PFSK-1 (cell line): ENCODE measurements around the gene STAMBPL1.

Experiments
- FOXP2 ChIP-seq: optimal IDR thresholded peaks from 2 replicates; pipeline ENCODE3; 2011; ENCODE audit warnings: borderline replicate concordance, control low read depth, inconsistent platforms; ENCODE audit not compliant: insufficient read depth; ENCODE audit errors: extremely low read length, extremely low read depth
- POLR2AphosphoS5 ChIP-seq: IDR thresholded peaks from 2 replicates; pipeline ENCODE4 v1.6.1; 2012; ENCODE audit warnings: low read depth, mild to moderate bottlenecking, control low read depth, low read length, moderate library complexity
- SIN3A ChIP-seq: IDR thresholded peaks from 2 replicates; pipeline ENCODE4 v1.6.1; 2012; ENCODE audit warnings: mild to moderate bottlenecking, low read length, moderate library complexity, borderline replicate concordance; ENCODE audit not compliant: insufficient read depth
- TAF1 ChIP-seq: IDR thresholded peaks from 2 replicates; pipeline ENCODE4 v1.6.1; 2012; ENCODE audit warnings: low read length, control low read depth, borderline replicate concordance; ENCODE audit not compliant: insufficient read depth
- TF ChIP-seq, protein P1 (sequence below), 2 experiments: IDR thresholded peaks; 2 replicates each; pipeline versions ENCODE4 v1.6.1 to v1.8.0; 2011 to 2012; ENCODE audit warnings: low read depth in 2 of 2, low read length in 2 of 2, control low read depth in 1 of 2, inconsistent platforms in 1 of 2, mild to moderate bottlenecking in 1 of 2, moderate library complexity in 1 of 2; ENCODE audit not compliant: insufficient read depth in 1 of 2

The STAMBPL1 gene

DNA sequence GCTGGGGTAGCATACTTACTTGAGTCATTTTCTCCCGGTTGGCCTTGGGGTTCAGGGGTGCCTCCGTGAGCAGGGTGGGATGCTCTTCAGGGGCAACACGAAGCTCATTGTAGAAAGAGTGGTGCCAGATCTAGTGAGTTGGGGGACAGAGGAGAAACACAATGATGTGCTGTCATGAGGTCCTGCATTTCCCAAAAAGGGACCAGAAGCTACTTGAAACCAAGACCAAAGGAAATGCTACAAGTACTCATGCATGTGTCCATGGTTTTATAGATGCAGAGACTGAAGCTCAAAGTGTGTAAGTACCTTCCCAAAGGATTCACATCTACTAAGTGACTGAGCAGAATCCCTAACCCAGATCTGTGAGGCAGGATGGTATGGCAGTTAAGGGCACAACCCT is 63.7 kb downstream of the STAMBPL1 start:
- no peak for TF ChIP-seq POLR2AphosphoS5
- no peak for TF ChIP-seq FOXP2
- TF ChIP-seq SIN3A: no peak
- no peak for TF ChIP-seq TAF1

DNA sequence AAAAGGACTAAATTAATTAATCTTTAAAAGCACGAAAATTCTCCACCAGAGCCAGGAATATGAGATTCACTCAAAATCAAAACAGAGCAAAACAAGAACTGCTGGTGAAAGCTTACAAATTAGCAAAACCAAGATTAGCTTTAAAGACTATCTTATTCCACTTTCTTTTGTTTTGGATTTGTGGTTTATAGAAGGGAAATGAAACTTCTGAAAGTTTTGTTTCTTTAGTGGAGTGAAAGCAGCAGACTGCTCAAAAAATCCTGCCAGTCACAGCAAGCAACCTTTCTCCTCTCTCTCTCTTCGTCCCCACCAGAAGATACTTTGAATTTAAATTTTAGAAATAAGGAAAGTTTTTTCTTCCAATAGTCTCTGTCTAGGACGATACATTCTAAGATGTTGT is 64.8 kb downstream of the STAMBPL1 start:
- TF ChIP-seq TAF1: no peak
- TF ChIP-seq FOXP2: no peak
- no peak for TF ChIP-seq SIN3A
- TF ChIP-seq, protein P1, sequence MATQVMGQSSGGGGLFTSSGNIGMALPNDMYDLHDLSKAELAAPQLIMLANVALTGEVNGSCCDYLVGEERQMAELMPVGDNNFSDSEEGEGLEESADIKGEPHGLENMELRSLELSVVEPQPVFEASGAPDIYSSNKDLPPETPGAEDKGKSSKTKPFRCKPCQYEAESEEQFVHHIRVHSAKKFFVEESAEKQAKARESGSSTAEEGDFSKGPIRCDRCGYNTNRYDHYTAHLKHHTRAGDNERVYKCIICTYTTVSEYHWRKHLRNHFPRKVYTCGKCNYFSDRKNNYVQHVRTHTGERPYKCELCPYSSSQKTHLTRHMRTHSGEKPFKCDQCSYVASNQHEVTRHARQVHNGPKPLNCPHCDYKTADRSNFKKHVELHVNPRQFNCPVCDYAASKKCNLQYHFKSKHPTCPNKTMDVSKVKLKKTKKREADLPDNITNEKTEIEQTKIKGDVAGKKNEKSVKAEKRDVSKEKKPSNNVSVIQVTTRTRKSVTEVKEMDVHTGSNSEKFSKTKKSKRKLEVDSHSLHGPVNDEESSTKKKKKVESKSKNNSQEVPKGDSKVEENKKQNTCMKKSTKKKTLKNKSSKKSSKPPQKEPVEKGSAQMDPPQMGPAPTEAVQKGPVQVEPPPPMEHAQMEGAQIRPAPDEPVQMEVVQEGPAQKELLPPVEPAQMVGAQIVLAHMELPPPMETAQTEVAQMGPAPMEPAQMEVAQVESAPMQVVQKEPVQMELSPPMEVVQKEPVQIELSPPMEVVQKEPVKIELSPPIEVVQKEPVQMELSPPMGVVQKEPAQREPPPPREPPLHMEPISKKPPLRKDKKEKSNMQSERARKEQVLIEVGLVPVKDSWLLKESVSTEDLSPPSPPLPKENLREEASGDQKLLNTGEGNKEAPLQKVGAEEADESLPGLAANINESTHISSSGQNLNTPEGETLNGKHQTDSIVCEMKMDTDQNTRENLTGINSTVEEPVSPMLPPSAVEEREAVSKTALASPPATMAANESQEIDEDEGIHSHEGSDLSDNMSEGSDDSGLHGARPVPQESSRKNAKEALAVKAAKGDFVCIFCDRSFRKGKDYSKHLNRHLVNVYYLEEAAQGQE (IDR thresholded peaks at IDR 0.05; ENCODE audit: insufficient read depth in 1 of 2, low read depth in 2 of 2, low read length in 2 of 2): no peak
- TF ChIP-seq POLR2AphosphoS5: no peak

DNA sequence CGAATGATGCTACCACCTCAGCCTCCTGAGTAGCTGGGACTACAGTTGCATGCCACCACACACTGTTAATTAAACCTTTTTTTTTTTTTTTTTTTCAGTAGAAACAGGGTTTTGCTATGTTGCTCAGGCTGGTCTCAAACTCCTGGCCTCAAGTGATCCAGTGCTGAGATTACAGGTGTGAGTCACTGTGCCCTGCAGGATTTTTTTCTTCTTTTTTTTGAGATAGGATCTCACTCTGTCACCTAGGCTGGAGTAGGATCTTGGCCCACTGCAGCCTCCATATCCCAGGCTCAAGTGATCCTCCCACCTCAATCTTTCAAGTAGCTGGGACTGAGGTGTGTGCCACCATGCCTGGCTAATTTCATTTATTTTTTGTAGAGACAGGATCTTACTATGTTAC is 66.2 kb downstream of the STAMBPL1 start:
- TF ChIP-seq TAF1 (no peak), SIN3A (no peak), POLR2AphosphoS5 (no peak), FOXP2 (no peak)
- TF ChIP-seq, protein P1 (IDR thresholded peaks at IDR 0.05; ENCODE audit: insufficient read depth in 1 of 2, low read depth in 2 of 2, low read length in 2 of 2): no peak

DNA sequence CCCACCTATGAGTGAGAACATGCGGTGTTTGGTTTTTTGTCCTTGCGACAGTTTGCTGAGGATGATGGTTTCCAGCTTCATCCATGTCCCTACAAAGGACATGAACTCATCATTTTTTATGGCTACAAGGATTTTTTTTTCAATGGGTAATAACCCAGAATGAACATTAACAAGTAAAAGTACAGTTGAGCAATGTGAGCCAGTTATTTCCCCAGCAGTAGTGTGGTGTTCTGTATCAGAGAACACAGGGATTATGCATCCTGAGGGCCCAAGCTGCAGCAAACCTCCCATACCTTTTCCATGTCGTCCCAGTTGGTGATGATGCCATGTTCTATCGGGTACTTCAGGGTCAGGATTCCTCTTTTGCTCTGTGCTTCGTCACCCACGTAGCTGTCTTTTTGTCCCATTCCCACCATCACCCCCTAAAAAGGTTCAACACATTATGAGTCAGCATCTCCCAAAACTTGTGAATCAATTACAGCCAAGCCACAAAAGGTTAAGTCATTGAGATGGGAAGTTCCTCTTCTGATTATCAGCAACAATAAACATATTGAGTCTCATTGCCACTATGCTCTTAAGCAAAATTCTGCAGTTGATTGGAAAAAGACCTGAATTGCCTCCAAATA is 67.0 kb downstream of the STAMBPL1 start:
- TF ChIP-seq FOXP2: no peak
- TF ChIP-seq TAF1: no peak
- TF ChIP-seq, protein P1 (IDR thresholded peaks at IDR 0.05; ENCODE audit: insufficient read depth in 1 of 2, low read depth in 2 of 2, low read length in 2 of 2): no peak
- no peak for TF ChIP-seq SIN3A
- no peak for TF ChIP-seq POLR2AphosphoS5

DNA sequence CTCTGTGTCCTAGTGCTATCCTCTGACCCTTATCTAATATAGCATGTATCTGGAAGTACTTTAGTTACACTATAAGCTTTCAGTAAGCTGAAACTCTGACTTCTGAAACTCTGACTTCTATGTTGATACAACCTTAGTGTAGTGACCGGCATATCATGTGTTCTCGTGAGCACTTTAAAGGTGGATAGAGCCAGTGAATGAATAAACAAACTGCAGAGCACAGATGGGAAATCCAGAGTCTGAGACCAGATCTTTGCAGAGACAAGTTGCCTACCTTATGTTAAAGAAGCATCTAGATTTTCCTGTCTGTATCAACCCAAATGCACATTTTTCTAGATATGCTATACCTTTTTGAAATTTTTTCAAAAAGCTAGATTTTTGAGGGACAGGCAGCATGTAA is 69.0 kb downstream of the STAMBPL1 start:
- TF ChIP-seq SIN3A (no peak), TAF1 (no peak), FOXP2 (no peak), POLR2AphosphoS5 (no peak)
- TF ChIP-seq, protein P1 (IDR thresholded peaks at IDR 0.05; ENCODE audit: insufficient read depth in 1 of 2, low read depth in 2 of 2, low read length in 2 of 2): no peak
